RWPE2 (cell line): Measurements from ENCODE around the gene ADAM10.

Experiments used
- ATAC-seq: fragments of 200-7000 bp; cut with Tn5 transposase; 3 replicates; pipeline ENCODE4 v1.9.1; 2021; ENCODE audit warnings: low read depth
- DNase-seq: peaks from one replicate; pipeline ENCODE4 v3.0.0-alpha.2; 2020; ENCODE audit warnings: low spot score
- H3K27ac ChIP-seq: fragments of 450-650 bp; 2 replicates; pipeline ENCODE4 v1.5.1; 2017; ENCODE audit warnings: mild to moderate bottlenecking; ENCODE audit not compliant: poor library complexity, severe bottlenecking
- H3K27me3 ChIP-seq: fragments of 250-450 bp; sonication (Bioruptor Pico); 2 replicates; pipeline ENCODE4 v1.5.1; 2021; ENCODE audit warnings: mild to moderate bottlenecking, moderate library complexity; ENCODE audit not compliant: insufficient read depth, poor library complexity, severe bottlenecking
- H3K36me3 ChIP-seq: fragments of 250-450 bp; sonication (Bioruptor Pico); 2 replicates; pipeline ENCODE4 v1.5.1; 2020; ENCODE audit warnings: low read depth, mild to moderate bottlenecking, moderate library complexity
- H3K4me1 ChIP-seq: fragments of 250-450 bp; sonication (Bioruptor Pico); 2 replicates; pipeline ENCODE4 v1.5.1; 2021; ENCODE audit warnings: mild to moderate bottlenecking, moderate library complexity; ENCODE audit not compliant: insufficient read depth, poor library complexity, severe bottlenecking
- H3K4me3 ChIP-seq: fragments of 250-450 bp; sonication (Bioruptor Pico); 2 replicates; pipeline ENCODE4 v1.5.1; 2021; ENCODE audit warnings: mild to moderate bottlenecking, moderate library complexity; ENCODE audit not compliant: severe bottlenecking
- H3K9me3 ChIP-seq: fragments of 250-450 bp; sonication (Bioruptor Pico); 2 replicates; pipeline ENCODE4 v1.5.1; 2021; ENCODE audit warnings: mild to moderate bottlenecking, moderate library complexity; ENCODE audit not compliant: severe bottlenecking
- CTCF ChIP-seq: fragments of 450-650 bp; IDR thresholded peaks from one replicate; pipeline ENCODE4 v1.5.1; 2017; ENCODE audit warnings: mild to moderate bottlenecking, moderate library complexity; ENCODE audit not compliant: poor library complexity, severe bottlenecking

Gene ADAM10

GRCh38 chr15:58549013-58549784 is 200.3 kb downstream of the ADAM10 start:
- no peaks in the 10 kb centered on the region for H3K9me3 ChIP-seq
- peaks cover 27% of the 10 kb centered on the region for H3K4me1 ChIP-seq
- no peak overlapping the region for H3K4me3 ChIP-seq
- no peak for TF ChIP-seq CTCF
- DNase-seq: no peak
- H3K27me3 ChIP-seq: no peaks in the 10 kb centered on the region
- H3K36me3 ChIP-seq: no peaks in the 10 kb centered on the region
- no peak for ATAC-seq
- H3K27ac ChIP-seq: no peak overlapping the region

- Histone ChIP-seq H3K9me3 (no peaks in the 10 kb centered on the region), H3K27ac (no peak overlapping the region), H3K4me3 (no peak overlapping the region), H3K27me3 (no peaks in the 10 kb centered on the region), H3K36me3 (no peaks in the 10 kb centered on the region), H3K4me1 (peaks cover 27% of the 10 kb centered on the region)
- DNase-seq: no peak
- no peak for ATAC-seq
- no peak for TF ChIP-seq CTCF
Observed at GRCh38 chr15:58548308-58549012, 201.0 kb downstream of the ADAM10 start.

- ATAC-seq (no peak), DNase-seq (no peak)
- Histone ChIP-seq H3K4me3 (no peak overlapping the region), H3K27ac (peak overlapping the region; percentile 36), H3K4me1 (peaks cover 27% of the 10 kb centered on the region), H3K9me3 (no peaks in the 10 kb centered on the region), H3K36me3 (no peaks in the 10 kb centered on the region), H3K27me3 (no peaks in the 10 kb centered on the region)
- no peak for TF ChIP-seq CTCF
Observed at GRCh38 chr15:58547628-58548307, 201.7 kb downstream of the ADAM10 start.

- H3K4me3 ChIP-seq: no peak overlapping the region
- no peaks in the 10 kb centered on the region for H3K36me3 ChIP-seq
- peaks cover 22% of the 10 kb centered on the region for H3K4me1 ChIP-seq
- TF ChIP-seq CTCF: no peak
- no peak for DNase-seq
- peak; percentile 80 for ATAC-seq
- peak overlapping the region; percentile 36 for H3K27ac ChIP-seq
- H3K9me3 ChIP-seq: no peaks in the 10 kb centered on the region
- no peaks in the 10 kb centered on the region for H3K27me3 ChIP-seq
Observed at GRCh38 chr15:58546635-58547627, 202.6 kb downstream of the ADAM10 start.
